ENCODE measurements around the gene COPS9.

GRCh38 chr2:240121675-240122074, 14.4 kb downstream of the COPS9 start:
- TF ChIP-seq POLR2A (IDR thresholded peaks at IDR 0.05; ENCODE audit: low read depth, low read length), result no peak
- no peak for TF ChIP-seq POLR2AphosphoS5 (IDR thresholded peaks at IDR 0.05; ENCODE audit: low read depth, low read length)
- no peak for TF ChIP-seq SPI1 (IDR thresholded peaks at IDR 0.05; ENCODE audit: low read depth, low read length)
- no peak for TF ChIP-seq TAF1 (IDR thresholded peaks at IDR 0.05; ENCODE audit: low read depth, low read length)
- TF ChIP-seq POU2F2 (IDR thresholded peaks at IDR 0.05; ENCODE audit: low read depth, low read length), result no peak
- TF ChIP-seq PAX5 (IDR thresholded peaks at IDR 0.05; ENCODE audit: insufficient read depth, low read length, severe bottlenecking), result no peak
